Urinary bladder (tissue), 4 donors: ENCODE results near the gene GREB1. TPM values are rescaled to one million over a fixed set of nuclear protein-coding genes. Genes with fewer than 3 reads are reported as not detected.

Experiments used
- DNase-seq: peaks from one replicate; pipeline ENCODE4 v3.0.0-alpha.2; 2015; ENCODE audit errors: extremely low spot score
- H3K27ac ChIP-seq: one replicate; pipeline ENCODE4 v1.5.1; 2013; ENCODE audit warnings: low read depth, mild to moderate bottlenecking, moderate library complexity
- H3K36me3 ChIP-seq: one replicate; pipeline ENCODE4 v1.6.1; 2013; ENCODE audit warnings: mild to moderate bottlenecking, moderate library complexity; ENCODE audit not compliant: insufficient read depth
- H3K4me1 ChIP-seq: one replicate; pipeline ENCODE4 v1.6.1; 2013; ENCODE audit warnings: mild to moderate bottlenecking, moderate library complexity; ENCODE audit not compliant: insufficient read depth
- H3K4me3 ChIP-seq: one replicate; pipeline ENCODE4 v1.5.1; 2013; ENCODE audit warnings: low read depth, low read length
- WGBS: extraction: QIAGEN DNeasy Blood & Tissue Kit; methylation state at CpG from one replicate; pipeline ENCODE4 v1.1.7; 2013; 5-methylcytosine and 5-hydroxymethylcytosine counted together
- polyA plus RNA-seq: library from polyadenylated mRNA; stranded (reverse); fragments of 200-250 nt; gene quantifications from one replicate; pipeline ENCODE4 v1.2.3, GENCODE V29; 2013
- total RNA-seq: library from RNA; depleted of rRNA; stranded (reverse); fragments of >200 nt; gene quantifications from one replicate; pipeline ENCODE4 v1.2.3, GENCODE V29; 2014
- donor health status: healthy with polysubstance abuse.
- donor health status: healthy.

The GREB1 gene
- total and polyA plus RNA-seq, 2 donors = 0.86 to 9.1 TPM

DNA sequence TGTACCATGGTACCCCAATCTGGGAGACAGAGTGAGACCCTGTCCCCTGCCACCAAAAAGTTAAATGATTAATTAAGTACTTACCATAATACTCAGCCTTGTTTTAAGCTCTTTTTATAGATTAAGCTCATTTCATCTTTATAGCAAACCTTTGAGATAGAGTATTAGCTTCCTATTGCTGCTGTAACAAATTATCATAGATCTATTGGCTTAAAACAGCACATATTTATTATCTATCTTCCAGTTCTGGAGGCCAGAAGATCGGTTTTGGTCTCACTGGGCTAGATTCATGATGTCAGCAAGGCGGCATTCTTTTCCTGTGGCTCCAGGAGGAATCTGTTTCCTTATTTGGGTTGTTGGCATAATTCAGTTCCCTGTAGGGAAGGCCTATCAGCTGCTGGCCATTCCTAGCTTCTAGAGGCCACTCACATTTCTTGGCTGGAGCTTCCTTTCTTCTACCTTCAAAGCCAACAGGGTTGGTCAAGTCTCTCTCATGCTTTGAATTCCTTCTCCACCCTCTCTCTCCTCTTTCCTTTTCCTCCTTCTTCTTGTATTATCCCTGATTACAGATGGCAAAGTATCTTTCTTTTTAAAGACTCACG, 13.7 kb upstream of the GREB1 start:
- H3K27ac ChIP-seq = no peak overlapping the region

DNA sequence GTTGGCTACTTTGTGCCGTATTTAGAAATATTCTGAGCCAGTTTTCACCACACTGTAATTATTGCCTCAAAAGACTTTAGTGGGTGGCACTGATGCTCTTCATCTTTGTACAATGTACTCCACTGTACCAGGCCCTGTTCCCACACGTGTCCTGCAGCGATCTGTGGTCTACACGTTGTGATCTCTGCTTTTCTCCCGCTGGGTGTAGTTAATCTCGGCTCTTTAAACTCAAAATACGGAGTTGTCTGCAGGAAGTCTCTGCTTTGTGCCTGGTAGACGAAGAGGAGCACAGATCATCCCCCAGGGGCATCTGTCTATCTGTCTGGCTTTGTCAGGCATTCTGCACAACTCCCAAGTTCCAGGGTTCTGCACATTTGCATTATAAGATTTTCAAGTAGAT, 12.1 kb upstream of the GREB1 start:
- 76% methylated on average over 8 of the region's 8 CpGs for WGBS
- no peaks in the 10 kb centered on the region for H3K36me3 ChIP-seq

More for the DNA sequence above, 13.7 kb upstream of the GREB1 start:
- H3K36me3 ChIP-seq = no peaks in the 10 kb centered on the region
- no peak overlapping the region for H3K4me3 ChIP-seq
- H3K4me1 ChIP-seq = no peaks in the 10 kb centered on the region
- WGBS = 88% methylated on average over 3 of the region's 3 CpGs
- DNase-seq = no peak

DNA sequence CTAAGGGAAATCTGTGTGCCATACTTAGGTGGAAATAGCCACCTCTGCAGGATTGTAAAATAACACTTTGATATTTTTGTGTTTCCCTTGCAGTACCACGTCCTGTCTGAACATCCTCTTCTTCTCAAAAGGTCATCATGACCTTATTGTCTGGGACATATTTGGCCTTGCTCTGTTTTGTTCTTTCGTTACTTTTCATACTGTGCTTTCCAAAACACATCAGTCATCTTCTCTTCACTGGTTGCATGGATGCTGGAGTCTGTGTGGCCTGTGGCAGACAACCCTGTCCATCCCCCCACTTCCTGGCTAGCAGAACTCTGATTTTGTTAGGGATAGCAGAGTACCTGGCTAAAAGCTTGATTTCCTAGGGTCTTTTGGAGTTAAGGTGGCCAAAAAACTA, 9.4 kb upstream of the GREB1 start:
- no peak for DNase-seq
- WGBS = 72% methylated on average over 2 of the region's 2 CpGs
- H3K4me3 ChIP-seq = no peak overlapping the region
- H3K36me3 ChIP-seq = no peaks in the 10 kb centered on the region
- H3K4me1 ChIP-seq = no peaks in the 10 kb centered on the region
- H3K27ac ChIP-seq = no peak overlapping the region

More for the DNA sequence above, 12.1 kb upstream of the GREB1 start:
- DNase-seq = no peak
- H3K4me3 ChIP-seq = no peak overlapping the region
- H3K4me1 ChIP-seq = no peaks in the 10 kb centered on the region
- no peak overlapping the region for H3K27ac ChIP-seq

DNA sequence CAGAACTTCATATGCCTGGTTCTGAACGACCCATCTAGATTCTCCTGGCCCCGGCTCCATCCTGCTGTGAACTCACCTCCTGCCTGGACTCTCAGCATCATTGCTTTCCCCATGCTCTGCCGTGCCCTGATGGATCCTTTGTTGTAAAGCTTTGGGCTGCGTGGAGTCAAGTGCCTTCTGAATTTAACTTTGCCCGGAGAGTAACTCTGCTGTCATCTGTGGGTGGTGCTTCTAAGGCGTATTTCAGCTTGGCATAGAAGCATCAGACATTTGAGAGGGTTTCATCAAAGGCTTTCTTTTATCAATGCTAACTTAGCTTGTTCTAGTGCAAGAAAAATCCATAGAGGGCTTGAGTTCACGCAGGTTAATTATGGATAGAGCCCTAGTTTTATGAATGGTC, 8.1 kb upstream of the GREB1 start:
- Histone ChIP-seq H3K4me3 (no peak overlapping the region), H3K36me3 (no peaks in the 10 kb centered on the region), H3K4me1 (no peaks in the 10 kb centered on the region), H3K27ac (no peak overlapping the region)
- DNase-seq = no peak
- 89% methylated on average over 7 of the region's 7 CpGs for WGBS

DNA sequence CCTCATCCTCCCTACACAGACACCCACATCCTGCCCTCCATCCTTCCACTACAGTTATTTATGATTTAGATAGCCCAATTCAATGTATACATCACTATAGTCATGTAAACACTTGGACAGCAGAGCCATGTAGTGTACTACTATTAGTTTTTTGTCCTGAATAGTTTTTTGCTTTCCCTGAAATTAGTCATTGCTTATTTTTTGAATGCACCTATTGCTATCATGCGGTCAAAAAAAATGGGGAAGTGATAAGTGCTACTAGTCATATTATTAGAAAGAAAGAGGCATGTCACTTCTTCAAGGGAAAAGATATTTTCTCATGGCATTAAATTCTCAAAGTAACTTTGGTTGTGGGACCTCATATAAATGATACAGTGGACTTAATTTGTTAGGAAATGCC, 6.8 kb upstream of the GREB1 start:
- 97% methylated on average over 1 of the region's 1 CpG for WGBS
- Histone ChIP-seq H3K4me1 (no peaks in the 10 kb centered on the region), H3K36me3 (no peaks in the 10 kb centered on the region), H3K4me3 (no peak overlapping the region), H3K27ac (no peak overlapping the region)
- DNase-seq = no peak

DNA sequence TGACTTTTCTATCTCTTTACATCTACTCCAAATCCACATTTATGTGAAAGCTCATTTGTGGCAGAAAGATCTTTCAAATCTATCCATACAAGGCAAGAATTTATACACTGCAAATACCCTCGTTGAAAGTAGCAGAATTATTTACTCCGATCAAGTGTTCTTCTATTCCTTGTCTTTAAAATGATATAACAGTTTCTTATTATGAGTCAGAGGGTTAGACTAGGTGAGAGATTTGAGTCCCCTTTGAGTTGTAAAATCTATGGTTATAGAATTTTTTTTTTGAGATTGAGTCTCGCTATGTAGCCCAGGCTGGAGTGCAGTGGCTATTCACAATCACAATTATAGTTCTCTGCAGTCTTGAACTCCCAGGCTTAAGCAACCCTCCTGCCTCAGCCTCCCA, 5.6 kb upstream of the GREB1 start:
- Histone ChIP-seq H3K4me1 (no peaks in the 10 kb centered on the region), H3K4me3 (no peak overlapping the region), H3K27ac (no peak overlapping the region), H3K36me3 (no peaks in the 10 kb centered on the region)
- no peak for DNase-seq
- WGBS = 83% methylated on average over 3 of the region's 3 CpGs

DNA sequence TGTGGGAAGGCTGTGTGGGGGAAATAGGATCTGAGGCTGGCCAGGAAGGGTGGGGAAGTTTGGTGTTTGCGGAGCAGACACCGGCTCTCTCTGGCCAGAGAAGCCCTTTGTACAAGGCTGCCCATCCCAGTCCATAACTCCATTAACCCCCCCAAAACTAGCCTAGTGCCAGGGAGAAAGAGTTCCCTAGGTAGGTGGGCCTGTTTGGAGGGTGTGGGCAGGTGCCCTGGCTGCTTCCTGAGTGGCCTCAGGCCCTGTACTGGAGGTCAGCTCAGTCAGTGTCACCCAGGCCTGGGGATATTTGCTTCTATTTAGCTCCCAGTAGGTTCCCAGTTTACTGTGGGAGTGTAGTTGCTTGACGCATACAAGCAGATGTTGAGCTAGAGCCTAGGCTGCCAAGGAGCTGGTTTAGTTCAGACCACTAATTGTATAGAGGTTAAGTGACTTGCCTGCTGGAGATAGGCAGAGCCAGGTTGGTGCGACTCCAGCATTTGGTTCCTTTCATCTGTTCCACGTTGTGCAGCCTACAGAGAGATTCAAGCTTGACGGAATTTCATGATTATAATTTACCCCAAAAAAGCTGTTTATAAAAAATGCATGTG, 2.9 kb upstream of the GREB1 start:
- no peak overlapping the region for H3K4me3 ChIP-seq
- no peak overlapping the region for H3K27ac ChIP-seq
- 94% methylated on average over 6 of the region's 6 CpGs for WGBS
- H3K4me1 ChIP-seq = no peaks in the 10 kb centered on the region
- no peak for DNase-seq
- no peaks in the 10 kb centered on the region for H3K36me3 ChIP-seq

DNA sequence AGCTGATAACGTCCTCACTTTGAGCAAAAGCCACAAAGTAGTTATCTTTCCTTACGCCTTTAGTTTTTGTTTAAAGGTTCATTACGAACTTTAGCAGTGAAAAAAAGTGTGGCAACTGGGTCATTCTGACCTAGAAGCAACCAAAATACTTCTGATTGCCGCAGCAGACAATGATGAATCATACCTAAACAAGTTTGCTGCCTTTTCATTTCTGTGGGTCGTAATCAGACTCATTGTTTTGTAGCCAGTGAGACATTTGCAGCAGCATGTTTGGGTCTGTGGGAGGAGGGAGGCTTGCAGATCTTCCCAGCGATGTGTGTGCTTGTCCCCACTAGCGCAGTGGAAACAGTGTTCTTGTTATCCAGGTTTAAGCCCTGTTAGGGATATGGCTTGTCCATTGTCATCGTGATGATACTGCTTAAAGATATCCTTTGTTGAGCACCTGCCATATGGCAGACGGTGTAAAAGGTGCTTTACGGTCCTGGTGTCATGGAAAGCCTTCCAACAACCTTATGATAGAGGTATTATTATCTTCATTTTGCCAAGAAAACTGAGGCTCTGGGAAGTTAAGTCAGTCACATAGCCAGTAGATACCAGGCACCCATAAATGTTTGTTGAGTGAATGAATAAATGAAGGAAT, 1.3 kb upstream of the GREB1 start:
- 48% methylated on average over 10 of the region's 10 CpGs for WGBS
- Histone ChIP-seq H3K27ac (no peak overlapping the region), H3K36me3 (no peaks in the 10 kb centered on the region), H3K4me1 (no peaks in the 10 kb centered on the region), H3K4me3 (no peak overlapping the region)
- DNase-seq = no peak

DNA sequence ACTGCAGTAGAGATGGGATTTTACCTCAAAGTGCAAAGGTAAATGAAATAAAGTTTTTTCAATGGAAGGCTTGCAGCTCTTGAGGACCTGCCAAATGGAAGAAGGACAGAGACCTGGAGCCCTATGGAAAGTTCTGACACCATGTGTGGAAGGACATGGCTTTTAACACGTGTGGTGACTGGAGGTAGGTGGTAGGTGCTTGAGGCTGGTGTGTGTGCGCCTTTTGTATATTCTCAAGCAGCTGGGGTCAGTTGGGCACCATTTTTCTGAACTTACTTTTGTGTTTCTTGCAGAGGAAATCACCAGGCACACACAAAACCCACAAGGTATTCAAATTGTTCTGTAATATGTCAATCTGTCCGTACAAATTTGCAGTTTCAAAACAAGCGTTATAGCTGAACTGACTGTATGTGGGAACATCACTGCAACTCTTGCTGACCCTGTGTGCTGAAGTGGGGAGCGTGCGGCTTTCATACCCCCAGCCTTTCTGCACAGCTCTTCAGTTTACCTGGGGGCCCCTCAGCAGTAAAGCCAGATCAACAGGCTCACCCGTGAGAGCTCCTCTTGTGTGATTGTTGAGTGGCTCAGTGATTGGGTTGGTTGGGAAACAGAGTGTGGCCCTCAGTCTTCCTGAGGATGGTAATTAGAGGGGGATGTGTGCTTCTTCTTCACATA, 363 bp downstream of the GREB1 start:
- Histone ChIP-seq H3K27ac (no peak overlapping the region), H3K36me3 (no peaks in the 10 kb centered on the region), H3K4me1 (no peaks in the 10 kb centered on the region), H3K4me3 (no peak overlapping the region)
- no peak for DNase-seq
- 87% methylated on average over 7 of the region's 7 CpGs for WGBS

DNA sequence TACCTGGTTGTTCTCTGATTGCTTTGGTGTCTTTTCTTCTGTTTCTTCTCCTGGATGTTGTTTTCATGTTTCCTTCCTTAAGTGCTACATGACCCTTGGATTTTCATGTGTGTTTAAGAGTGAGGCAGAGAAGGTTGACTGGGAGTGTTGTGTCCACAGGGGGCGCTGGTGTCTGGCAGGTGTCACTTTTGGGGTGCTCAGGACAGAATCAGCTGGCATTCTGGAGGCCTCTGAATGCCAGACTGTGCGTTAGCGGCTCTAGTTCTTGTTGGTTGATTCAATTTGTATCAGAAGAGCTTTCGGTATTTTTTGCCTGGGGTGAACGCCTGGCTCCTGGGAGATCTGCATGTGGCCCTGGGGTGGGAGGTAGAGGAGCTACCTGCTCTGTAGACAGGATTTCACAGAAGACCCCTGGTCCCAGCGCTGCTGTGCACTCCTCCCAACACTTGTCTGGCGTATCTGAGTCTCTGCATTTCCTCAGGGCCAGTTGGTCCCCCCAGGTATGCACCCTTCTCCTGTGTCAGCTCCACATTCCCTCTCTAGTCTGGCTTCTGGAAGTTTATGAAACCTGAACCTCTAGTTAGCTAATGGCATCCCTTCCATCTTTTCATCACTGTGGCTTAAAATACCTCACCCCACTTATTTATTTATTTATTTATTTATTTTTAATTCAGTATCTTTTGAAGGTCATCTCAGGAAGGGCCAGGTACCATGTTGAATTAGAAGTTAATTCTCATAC, 1.1 kb downstream of the GREB1 start:
- Histone ChIP-seq H3K4me3 (no peak overlapping the region), H3K4me1 (no peaks in the 10 kb centered on the region), H3K27ac (no peak overlapping the region), H3K36me3 (no peaks in the 10 kb centered on the region)
- 85% methylated on average over 7 of the region's 7 CpGs for WGBS
- no peak for DNase-seq

DNA sequence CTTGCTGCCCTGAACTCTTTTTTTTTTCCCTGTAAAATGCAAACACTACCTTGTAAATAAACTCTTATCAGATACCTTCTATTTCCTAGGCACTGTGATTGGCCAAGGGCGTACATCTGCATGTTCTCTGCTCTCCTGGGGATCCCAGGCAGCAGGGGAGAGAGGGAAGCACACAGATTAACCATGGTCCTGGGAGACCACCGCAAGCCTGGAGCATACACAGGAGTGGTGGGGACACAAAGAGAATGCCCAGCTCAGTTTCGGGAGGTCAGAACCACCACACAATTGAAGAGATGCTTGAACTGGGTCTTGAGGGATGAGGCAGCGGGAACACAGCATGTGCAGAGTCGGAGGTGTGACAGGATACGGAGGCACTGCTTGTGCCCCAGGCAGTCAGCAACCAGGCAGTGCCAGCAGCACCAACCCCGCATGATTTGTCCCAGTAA, 2.1 kb downstream of the GREB1 start:
- H3K36me3 ChIP-seq = no peaks in the 10 kb centered on the region
- no peaks in the 10 kb centered on the region for H3K4me1 ChIP-seq
- DNase-seq = no peak
- 69% methylated on average over 7 of the region's 7 CpGs for WGBS
- no peak overlapping the region for H3K27ac ChIP-seq
- no peak overlapping the region for H3K4me3 ChIP-seq

DNA sequence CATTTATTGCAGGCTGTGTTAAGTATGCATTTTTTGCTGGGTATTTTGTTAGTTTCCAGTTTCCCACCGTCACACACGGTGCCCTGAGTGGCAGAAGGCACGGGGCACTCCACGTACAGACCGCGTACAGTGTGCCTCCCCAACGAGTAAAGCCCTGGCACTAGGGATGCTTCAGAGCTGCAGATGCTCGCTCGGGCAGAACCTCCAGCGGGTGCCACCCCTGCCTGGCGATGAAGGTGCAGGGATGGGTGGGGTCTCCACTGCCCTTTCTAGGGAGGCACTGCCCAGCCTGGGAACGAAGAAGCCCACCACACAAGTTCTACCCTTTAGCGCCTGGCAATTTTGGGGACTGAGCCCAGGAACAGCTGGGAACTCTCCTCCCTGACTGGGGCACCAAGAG, 4.1 kb downstream of the GREB1 start:
- 91% methylated on average over 13 of the region's 13 CpGs for WGBS
- no peak overlapping the region for H3K27ac ChIP-seq
- H3K36me3 ChIP-seq = no peaks in the 10 kb centered on the region
- no peak overlapping the region for H3K4me3 ChIP-seq
- DNase-seq = no peak
- no peaks in the 10 kb centered on the region for H3K4me1 ChIP-seq

DNA sequence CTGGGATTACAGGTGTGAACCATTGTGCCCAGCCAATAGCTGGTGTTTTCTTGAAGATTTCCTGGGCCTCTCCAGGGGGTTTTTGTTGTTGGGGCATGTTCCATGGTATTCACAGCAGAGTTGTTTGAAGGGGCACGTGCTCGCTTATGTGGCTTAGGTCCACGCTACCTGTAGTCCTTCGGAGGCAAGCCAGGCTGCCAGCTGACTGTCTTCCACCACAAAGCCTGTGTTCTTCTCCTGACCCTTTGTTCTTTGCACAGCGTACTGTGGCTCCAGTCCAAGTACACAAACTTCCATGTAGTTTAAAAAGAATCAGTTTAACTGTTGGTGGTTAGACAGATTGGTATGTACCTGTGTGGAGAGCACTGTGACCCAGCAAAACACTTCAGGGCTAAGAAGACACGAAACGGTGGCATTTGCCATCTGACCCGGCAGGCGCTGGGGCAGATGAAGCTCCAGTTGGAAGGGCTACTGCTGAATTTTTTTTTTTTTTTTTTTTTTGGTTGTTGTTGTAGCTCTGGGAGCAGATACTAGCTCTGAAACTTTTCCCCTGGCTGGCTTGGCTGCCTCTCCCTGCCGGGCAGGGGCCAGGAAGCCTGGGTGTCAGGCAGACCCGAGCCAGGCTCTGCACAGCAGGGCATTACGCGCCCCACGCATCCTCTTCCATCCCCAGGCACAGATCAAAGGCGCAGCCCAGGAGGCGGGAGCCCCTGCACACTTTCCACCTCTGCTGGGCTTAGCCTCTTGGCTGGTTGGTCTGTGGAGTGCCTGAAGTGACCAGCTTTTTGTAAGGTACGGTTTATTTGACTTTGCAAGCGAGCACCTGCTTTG, 5.7 kb downstream of the GREB1 start:
- Histone ChIP-seq H3K36me3 (no peaks in the 10 kb centered on the region), H3K4me3 (no peak overlapping the region), H3K4me1 (no peaks in the 10 kb centered on the region), H3K27ac (no peak overlapping the region)
- WGBS = 68% methylated on average over 18 of the region's 18 CpGs
- peak; percentile 63 for DNase-seq
